ENCODE measurements around the gene TUFT1.

GRCh38 chr1:151537112-151537511 lies 3.0 kb upstream of the TUFT1 start:
- TF ChIP-seq CTCF (conservative IDR thresholded peaks at IDR 0.05; ENCODE audit: low read depth, low read length) (no peak), EZH2 (IDR thresholded peaks at IDR 0.05; ENCODE audit: borderline replicate concordance, low read depth, low read length, poor library complexity, severe bottlenecking) (no peak)

Data from A673 (cell line).